HepG2 (cell line): ENCODE measurements around the gene GDPD5. TPM values are rescaled to one million over a fixed set of nuclear protein-coding genes. Genes with fewer than 3 reads are reported as not detected.

Source experiments
- ATAC-seq: fragments of 200-7000 bp; cut with Tn5 transposase; 3 replicates; pipeline ENCODE4 v1.9.1; 2020; ENCODE audit warnings: mild to moderate bottlenecking, moderate library complexity
- BruUV-seq: library from RNA; stranded (reverse); fragments of 400-500 nt; replicated peaks from 2 replicates; lab custom pipeline; 2021; lab: Mats Ljungman, UMichigan
- CTCF ChIA-PET: fragments of 300-600 bp; formaldehyde crosslinking; extraction: SDS; loops from one replicate; lab custom pipeline; 2021; ENCODE audit warnings: low total read pairs, inconsistent platforms, low intra/inter-chr PET ratio; lab: Yijun Ruan, JAX
- POLR2A ChIA-PET: fragments of 350-600 bp; sonication (Branson Sonifier 250); formaldehyde crosslinking; loops from one replicate; lab custom pipeline; 2020; ENCODE audit warnings: antibody characterized with exemption, inconsistent platforms; lab: Yijun Ruan, JAX
- DNase-seq: peaks from one replicate; pipeline ENCODE4 v3.0.0-alpha.2; 2015; ENCODE audit warnings: low spot score
- FAIRE-seq: peaks from 3 replicates; lab custom pipeline; 2011; peaks lifted over from hg19 to GRCh38; lab: Jason Lieb, UNC
- H2AFZ ChIP-seq: one replicate; pipeline ENCODE4 v1.6.1; 2011; ENCODE audit warnings: low read length, inconsistent platforms
- H3K27ac ChIP-seq: fragments of 300-600 bp; 3 replicates; pipeline ENCODE4 v1.8.0; 2011; ENCODE audit warnings: mixed run types, mild to moderate bottlenecking, mixed read lengths, low read length, inconsistent platforms; ENCODE audit not compliant: insufficient read depth; ENCODE audit errors: extremely low read length
- H3K27me3 ChIP-seq, 2 experiments: fragments of 200-600 bp in 1 of 2; 2 replicates in 1 of 2; 3 replicates in 1 of 2; pipeline versions ENCODE4 v1.6.0 to v1.8.0; 2011; ENCODE audit warnings: low read length in 2 of 2, mild to moderate bottlenecking in 2 of 2, moderate library complexity in 2 of 2, inconsistent platforms in 1 of 2; ENCODE audit not compliant: insufficient read depth in 2 of 2, control insufficient read depth in 1 of 2
- H3K36me3 ChIP-seq, 2 experiments: fragments of 200-600 bp in 1 of 2; replicated peaks in 1 of 2; 2 replicates in 1 of 2; 3 replicates in 1 of 2; pipeline versions ENCODE4 v1.5.1 to v1.8.0; 2011; ENCODE audit warnings: low read length in 2 of 2, inconsistent platforms in 1 of 2; ENCODE audit not compliant: insufficient read depth in 2 of 2, control insufficient read depth in 1 of 2
- H3K4me1 ChIP-seq: 2 replicates; pipeline ENCODE4 v1.5.1; 2012; ENCODE audit warnings: low read length, inconsistent platforms; ENCODE audit not compliant: insufficient read depth
- H3K4me2 ChIP-seq: 2 replicates; pipeline ENCODE4 v1.6.0; 2011; ENCODE audit warnings: low read depth, low read length, inconsistent platforms
- H3K4me3 ChIP-seq, 3 experiments: fragments of 200-600 bp in 1 of 3; sonication (generic), shearing (Covaris generic) in 1 of 3; replicated peaks in 1 of 3; 2 replicates each; pipeline ENCODE4 v1.5.1; 2011 to 2016; ENCODE audit warnings: low read length in 3 of 3, inconsistent platforms in 2 of 3, low read depth in 2 of 3, mild to moderate bottlenecking in 2 of 3, control low read depth in 1 of 3, mixed read lengths in 1 of 3; ENCODE audit not compliant: insufficient read depth in 1 of 3
- H3K79me2 ChIP-seq: one replicate; pipeline ENCODE4 v1.6.1; 2011; ENCODE audit warnings: low read length, inconsistent platforms; ENCODE audit not compliant: insufficient read depth
- H3K9ac ChIP-seq: 2 replicates; pipeline ENCODE4 v1.6.0; 2011; ENCODE audit warnings: mild to moderate bottlenecking, low read depth, low read length, inconsistent platforms; ENCODE audit not compliant: insufficient read depth
- H3K9me3 ChIP-seq: 2 replicates; pipeline ENCODE4 v1.5.1; 2012; ENCODE audit warnings: mild to moderate bottlenecking, low read length
- H4K20me1 ChIP-seq: 2 replicates; pipeline ENCODE4 v1.6.0; 2011; ENCODE audit warnings: inconsistent platforms, mild to moderate bottlenecking, low read length, moderate library complexity; ENCODE audit not compliant: insufficient read depth
- ARID2 ChIP-seq: sonication (generic); formaldehyde crosslinking; IDR thresholded peaks from 2 replicates; pipeline ENCODE4 v1.8.1; 2022; ENCODE audit warnings: mild to moderate bottlenecking, missing genetic modification reagents, borderline replicate concordance
- ELF3 ChIP-seq: IDR thresholded peaks from 2 replicates; pipeline ENCODE4 v1.6.1; 2016; ENCODE audit warnings: missing genetic modification reagents, missing compliant biosample characterization
- FOXC1 ChIP-seq: sonication (generic); formaldehyde crosslinking; IDR thresholded peaks from 2 replicates; pipeline ENCODE4 v1.8.0; 2022; ENCODE audit warnings: mild to moderate bottlenecking, missing genetic modification reagents, borderline replicate concordance
- MTF1 ChIP-seq: sonication (generic); formaldehyde crosslinking; IDR thresholded peaks from 2 replicates; pipeline ENCODE4 v1.5.0; 2020; ENCODE audit warnings: missing genetic modification reagents
- PPARG ChIP-seq: conservative IDR thresholded peaks from 2 replicates; pipeline ENCODE4 v1.6.1; 2016; ENCODE audit warnings: missing biosample characterization, missing genetic modification reagents
- SAP130 ChIP-seq: IDR thresholded peaks from 2 replicates; pipeline ENCODE4 v1.6.1; 2016; ENCODE audit warnings: low read depth
- THYN1 ChIP-seq: sonication (generic); formaldehyde crosslinking; IDR thresholded peaks from 2 replicates; pipeline ENCODE4 v1.8.1; 2023; ENCODE audit warnings: low read depth, mild to moderate bottlenecking, moderate library complexity, missing genetic modification reagents, borderline replicate concordance
- ZFX ChIP-seq: sonication (generic); formaldehyde crosslinking; IDR thresholded peaks from 2 replicates; pipeline ENCODE4 v1.4.0; 2020; ENCODE audit warnings: mild to moderate bottlenecking, low read depth, missing genetic modification reagents, moderate library complexity
- ZNF850 ChIP-seq: sonication (generic); formaldehyde crosslinking; conservative IDR thresholded peaks from 2 replicates; pipeline ENCODE4 v1.9.0; 2021; ENCODE audit warnings: mild to moderate bottlenecking, missing genetic modification reagents
- WGBS: methylation state at CpG from one replicate; pipeline ENCODE4 v1.1.6; 2017; ENCODE audit warnings: low lambda C conversion rate; 5-methylcytosine and 5-hydroxymethylcytosine counted together
- in situ Hi-C: cut with HindIII; loops from 2 replicates; pipeline ENCODE4 v1.10.0; 2017; ENCODE audit warnings: low pct_unique_long_range_greater_than_20kb; ENCODE audit not compliant: extremely low pct_ligation_motif_present
- intact Hi-C: fragments of 100-400 bp; cut with micrococcal nuclease; formaldehyde crosslinking; loops from one replicate; pipeline ENCODE4 v1.10.0; 2022; ENCODE audit not compliant: unreplicated experiment
- polyA plus RNA-seq, 8 experiments: library from polyadenylated mRNA; depleted of rRNA in 3 of 8; stranded (reverse) in 7 of 8; unstranded in 1 of 8; fragments of >200 nt; fragmentation: Illumina TruSeq in 4 of 8; extraction: Trizol in 4 of 8; gene quantifications; 2 replicates each; pipeline versions ENCODE4 v1.2.1 to v1.2.3, GENCODE V29; 2011 to 2016; ENCODE audit warnings: low read depth in 4 of 8, missing spikeins in 1 of 8, mixed read lengths in 1 of 8; ENCODE audit not compliant: insufficient read depth in 1 of 8
- total RNA-seq, 5 experiments: library from RNA; depleted of rRNA; stranded (reverse); fragments of >200 nt; fragmentation: Illumina TruSeq; extraction: Trizol; gene quantifications; 2 replicates each; pipeline ENCODE4 v1.2.3, GENCODE V29; 2016; ENCODE audit warnings: low read depth in 1 of 5
- TF ChIP-seq, protein P1 (sequence below): sonication (generic); formaldehyde crosslinking; IDR thresholded peaks from 2 replicates; pipeline ENCODE4 v1.5.1; 2020; ENCODE audit warnings: mild to moderate bottlenecking, missing genetic modification reagents, moderate library complexity
- TF ChIP-seq, protein P2 (sequence below): sonication (generic); formaldehyde crosslinking; IDR thresholded peaks from 2 replicates; pipeline ENCODE4 v1.8.0; 2022; ENCODE audit warnings: missing genetic modification reagents, mild to moderate bottlenecking, borderline replicate concordance
- TF ChIP-seq, protein P3 (sequence below): sonication (generic); formaldehyde crosslinking; IDR thresholded peaks from 2 replicates; pipeline ENCODE4 v1.4.0; 2020; ENCODE audit warnings: missing genetic modification reagents

Gene GDPD5
- total and polyA plus RNA-seq, 2 of the 13 experiments (the other 11 are each of a cell fraction or from before 2014, with no cell fraction given): 55.0 to 67.5 TPM

DNA sequence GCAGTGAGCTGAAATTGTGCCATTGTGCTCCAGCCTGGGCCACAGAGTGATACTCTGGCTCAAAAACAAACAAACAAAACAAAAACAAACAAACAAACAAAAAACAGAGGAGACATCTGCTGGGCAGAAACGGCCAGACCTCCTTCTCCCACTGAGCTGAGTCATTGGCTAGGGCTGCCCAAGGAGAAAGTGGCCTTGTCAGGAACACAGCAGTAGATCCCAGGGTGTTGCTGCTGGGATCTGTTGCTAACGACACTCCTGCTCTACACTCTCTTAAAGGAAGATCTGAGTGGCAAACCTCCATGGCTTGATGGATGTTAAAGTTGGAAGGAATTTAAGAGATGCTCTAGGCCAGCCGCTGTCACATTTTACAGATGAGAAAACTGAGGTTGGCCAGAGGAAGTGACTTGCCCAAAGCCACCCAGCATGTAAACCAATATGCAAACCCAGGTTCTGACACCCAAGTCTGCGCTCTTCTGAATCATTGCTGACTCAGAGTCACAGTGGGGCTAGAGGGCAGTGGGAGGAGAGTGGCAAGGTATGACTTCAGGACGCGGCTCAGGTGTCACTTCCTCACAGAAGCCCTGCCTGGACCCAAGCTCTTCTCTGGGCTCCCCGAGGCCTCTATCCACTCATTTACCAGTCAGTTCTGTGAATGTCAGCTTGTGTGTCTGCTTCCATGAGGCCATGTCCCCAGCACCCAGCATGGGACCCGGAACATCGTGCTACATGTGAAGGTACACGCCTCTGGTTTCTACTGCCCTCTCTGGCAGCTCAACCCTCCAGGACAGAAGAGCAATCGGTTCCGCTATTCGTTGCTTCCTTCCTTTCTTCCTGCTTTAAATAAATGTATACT, 11.3 kb upstream of the GDPD5 start (continued):
- TF ChIP-seq, protein P1, sequence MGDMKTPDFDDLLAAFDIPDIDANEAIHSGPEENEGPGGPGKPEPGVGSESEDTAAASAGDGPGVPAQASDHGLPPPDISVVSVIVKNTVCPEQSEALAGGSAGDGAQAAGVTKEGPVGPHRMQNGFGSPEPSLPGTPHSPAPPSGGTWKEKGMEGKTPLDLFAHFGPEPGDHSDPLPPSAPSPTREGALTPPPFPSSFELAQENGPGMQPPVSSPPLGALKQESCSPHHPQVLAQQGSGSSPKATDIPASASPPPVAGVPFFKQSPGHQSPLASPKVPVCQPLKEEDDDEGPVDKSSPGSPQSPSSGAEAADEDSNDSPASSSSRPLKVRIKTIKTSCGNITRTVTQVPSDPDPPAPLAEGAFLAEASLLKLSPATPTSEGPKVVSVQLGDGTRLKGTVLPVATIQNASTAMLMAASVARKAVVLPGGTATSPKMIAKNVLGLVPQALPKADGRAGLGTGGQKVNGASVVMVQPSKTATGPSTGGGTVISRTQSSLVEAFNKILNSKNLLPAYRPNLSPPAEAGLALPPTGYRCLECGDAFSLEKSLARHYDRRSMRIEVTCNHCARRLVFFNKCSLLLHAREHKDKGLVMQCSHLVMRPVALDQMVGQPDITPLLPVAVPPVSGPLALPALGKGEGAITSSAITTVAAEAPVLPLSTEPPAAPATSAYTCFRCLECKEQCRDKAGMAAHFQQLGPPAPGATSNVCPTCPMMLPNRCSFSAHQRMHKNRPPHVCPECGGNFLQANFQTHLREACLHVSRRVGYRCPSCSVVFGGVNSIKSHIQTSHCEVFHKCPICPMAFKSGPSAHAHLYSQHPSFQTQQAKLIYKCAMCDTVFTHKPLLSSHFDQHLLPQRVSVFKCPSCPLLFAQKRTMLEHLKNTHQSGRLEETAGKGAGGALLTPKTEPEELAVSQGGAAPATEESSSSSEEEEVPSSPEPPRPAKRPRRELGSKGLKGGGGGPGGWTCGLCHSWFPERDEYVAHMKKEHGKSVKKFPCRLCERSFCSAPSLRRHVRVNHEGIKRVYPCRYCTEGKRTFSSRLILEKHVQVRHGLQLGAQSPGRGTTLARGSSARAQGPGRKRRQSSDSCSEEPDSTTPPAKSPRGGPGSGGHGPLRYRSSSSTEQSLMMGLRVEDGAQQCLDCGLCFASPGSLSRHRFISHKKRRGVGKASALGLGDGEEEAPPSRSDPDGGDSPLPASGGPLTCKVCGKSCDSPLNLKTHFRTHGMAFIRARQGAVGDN (CRISPR knock-in tag): peak; percentile 37
- TF ChIP-seq FOXC1 (CRISPR knock-in tag) (no peak), ELF3 (0 out of 2 replicates have a peak, but pooled peaks have one; percentile 15)
- TF ChIP-seq, protein P2, sequence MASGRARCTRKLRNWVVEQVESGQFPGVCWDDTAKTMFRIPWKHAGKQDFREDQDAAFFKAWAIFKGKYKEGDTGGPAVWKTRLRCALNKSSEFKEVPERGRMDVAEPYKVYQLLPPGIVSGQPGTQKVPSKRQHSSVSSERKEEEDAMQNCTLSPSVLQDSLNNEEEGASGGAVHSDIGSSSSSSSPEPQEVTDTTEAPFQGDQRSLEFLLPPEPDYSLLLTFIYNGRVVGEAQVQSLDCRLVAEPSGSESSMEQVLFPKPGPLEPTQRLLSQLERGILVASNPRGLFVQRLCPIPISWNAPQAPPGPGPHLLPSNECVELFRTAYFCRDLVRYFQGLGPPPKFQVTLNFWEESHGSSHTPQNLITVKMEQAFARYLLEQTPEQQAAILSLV (CRISPR knock-in tag): no peak

DNA sequence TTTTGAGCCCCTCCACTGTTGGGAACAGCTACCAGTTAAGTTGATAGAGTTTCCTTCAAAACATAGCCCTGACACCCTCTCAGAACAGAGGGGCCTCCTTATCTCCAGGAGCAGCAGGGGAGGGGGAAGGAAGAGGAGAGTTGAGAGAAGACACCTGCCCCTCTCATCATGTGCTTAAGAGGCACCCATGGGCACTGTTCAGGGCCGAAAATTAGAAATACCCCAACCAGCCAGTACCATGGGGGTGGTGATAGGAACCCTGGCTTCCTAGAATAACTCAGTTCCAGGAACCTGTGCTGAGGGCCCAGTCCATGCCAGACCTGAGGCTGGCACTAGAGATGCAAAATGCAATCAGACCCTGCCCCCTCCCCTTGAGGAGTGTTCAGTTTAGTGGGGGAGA, 9.3 kb upstream of the GDPD5 start:
- Histone ChIP-seq H3K9ac (no peak overlapping the region), H3K27ac (no peak overlapping the region)
- POLR2A ChIA-PET: no interaction called here
- TF ChIP-seq, protein P3, sequence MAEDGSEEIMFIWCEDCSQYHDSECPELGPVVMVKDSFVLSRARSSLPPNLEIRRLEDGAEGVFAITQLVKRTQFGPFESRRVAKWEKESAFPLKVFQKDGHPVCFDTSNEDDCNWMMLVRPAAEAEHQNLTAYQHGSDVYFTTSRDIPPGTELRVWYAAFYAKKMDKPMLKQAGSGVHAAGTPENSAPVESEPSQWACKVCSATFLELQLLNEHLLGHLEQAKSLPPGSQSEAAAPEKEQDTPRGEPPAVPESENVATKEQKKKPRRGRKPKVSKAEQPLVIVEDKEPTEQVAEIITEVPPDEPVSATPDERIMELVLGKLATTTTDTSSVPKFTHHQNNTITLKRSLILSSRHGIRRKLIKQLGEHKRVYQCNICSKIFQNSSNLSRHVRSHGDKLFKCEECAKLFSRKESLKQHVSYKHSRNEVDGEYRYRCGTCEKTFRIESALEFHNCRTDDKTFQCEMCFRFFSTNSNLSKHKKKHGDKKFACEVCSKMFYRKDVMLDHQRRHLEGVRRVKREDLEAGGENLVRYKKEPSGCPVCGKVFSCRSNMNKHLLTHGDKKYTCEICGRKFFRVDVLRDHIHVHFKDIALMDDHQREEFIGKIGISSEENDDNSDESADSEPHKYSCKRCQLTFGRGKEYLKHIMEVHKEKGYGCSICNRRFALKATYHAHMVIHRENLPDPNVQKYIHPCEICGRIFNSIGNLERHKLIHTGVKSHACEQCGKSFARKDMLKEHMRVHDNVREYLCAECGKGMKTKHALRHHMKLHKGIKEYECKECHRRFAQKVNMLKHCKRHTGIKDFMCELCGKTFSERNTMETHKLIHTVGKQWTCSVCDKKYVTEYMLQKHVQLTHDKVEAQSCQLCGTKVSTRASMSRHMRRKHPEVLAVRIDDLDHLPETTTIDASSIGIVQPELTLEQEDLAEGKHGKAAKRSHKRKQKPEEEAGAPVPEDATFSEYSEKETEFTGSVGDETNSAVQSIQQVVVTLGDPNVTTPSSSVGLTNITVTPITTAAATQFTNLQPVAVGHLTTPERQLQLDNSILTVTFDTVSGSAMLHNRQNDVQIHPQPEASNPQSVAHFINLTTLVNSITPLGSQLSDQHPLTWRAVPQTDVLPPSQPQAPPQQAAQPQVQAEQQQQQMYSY: no peak
- TF ChIP-seq THYN1 (CRISPR knock-in tag) (no peak), PPARG (CRISPR knock-in tag) (no peak), SAP130 (no peak), ARID2 (no peak), MTF1 (CRISPR knock-in tag) (no peak), ZNF850 (CRISPR knock-in tag) (no peak), ZFX (no peak)

More for the DNA sequence above, 9.3 kb upstream of the GDPD5 start:
- Histone ChIP-seq H3K36me3 (no peaks in the 10 kb centered on the region), H3K27me3 (peaks cover 4 to 26% of the 10 kb centered on the region in 2 experiments; a peak in 3 of 5 replicates), H3K79me2 (no peaks in the 10 kb centered on the region), H4K20me1 (0 out of 2 replicates have a peak, but pooled peaks cover 2% of the 10 kb centered on the region), H3K4me1 (peaks cover 52% of the 10 kb centered on the region), H3K4me3 (no peak overlapping the region), H2AFZ (no peak overlapping the region), H3K9me3 (no peaks in the 10 kb centered on the region), H3K4me2 (no peak overlapping the region)
- ATAC-seq (no peak), FAIRE-seq (no peak), DNase-seq (no peak)
- in situ Hi-C loops: no loop called here
- intact Hi-C loops: no loop called here
- 7% methylated on average over 1 of the region's 1 CpG for WGBS
- CTCF ChIA-PET: no interaction called here
- BruUV-seq: no TSS peak
